Left ventricle myocardium inferior (tissue), 1 donor: ENCODE measurements around the gene SLC34A2. TPM values are rescaled to one million over a fixed set of nuclear protein-coding genes. Genes with fewer than 3 reads are reported as not detected.

Source experiments
- DNase-seq: peaks from one replicate; pipeline ENCODE4 v3.0.0-alpha.2; 2020
- H3K27ac ChIP-seq: fragments of 200-600 bp; replicated peaks from 2 replicates; pipeline ENCODE4 v1.8.0; 2021
- H3K27me3 ChIP-seq: fragments of 200-600 bp; 2 replicates; pipeline ENCODE4 v1.8.0; 2021; ENCODE audit warnings: low read depth
- H3K36me3 ChIP-seq: fragments of 200-600 bp; 2 replicates; pipeline ENCODE4 v1.8.0; 2021
- H3K4me1 ChIP-seq: fragments of 200-600 bp; 2 replicates; pipeline ENCODE4 v1.8.0; 2021
- H3K4me3 ChIP-seq: fragments of 200-600 bp; 2 replicates; pipeline ENCODE4 v1.8.0; 2021; ENCODE audit warnings: mild to moderate bottlenecking, moderate library complexity
- H3K9me3 ChIP-seq: fragments of 200-600 bp; replicated peaks from 2 replicates; pipeline ENCODE4 v1.8.0; 2021
- CTCF ChIP-seq: fragments of 200-600 bp; IDR thresholded peaks from 2 replicates; pipeline ENCODE4 v1.8.0; 2021; ENCODE audit warnings: antibody characterized with exemption, mild to moderate bottlenecking, borderline replicate concordance
- intact Hi-C: fragments of 100-400 bp; cut with micrococcal nuclease; formaldehyde crosslinking; loops from one replicate; pipeline ENCODE4 v1.11.0; 2022
- total RNA-seq: library from RNA; stranded (reverse); fragmentation: NEBNext Ultra II Directional; extraction: Animal tissue kit (Norgen Biotek cat#: 25700); gene quantifications from one replicate; pipeline ENCODE4 v1.2.1, GENCODE V29; 2021
- donor health status: DM: no; HTN: yes; CAD: no; lungs with severe emphysema.

The SLC34A2 gene
- total RNA-seq, 1 donor from 2014 or later, result not detected

- Histone ChIP-seq H3K27ac (no peak overlapping the region), H3K36me3 (no peaks in the 10 kb centered on the region), H3K27me3 (no peaks in the 10 kb centered on the region), H3K4me3 (no peak overlapping the region), H3K4me1 (no peaks in the 10 kb centered on the region), H3K9me3 (no peaks in the 10 kb centered on the region)
- no peak for TF ChIP-seq CTCF
- DNase-seq, result no peak
- intact Hi-C loops, result no loop called here
Measured at GRCh38 chr4:25722964-25723363, 67.3 kb downstream of the SLC34A2 start.

GRCh38 chr4:25723409-25723808, 67.8 kb downstream of the SLC34A2 start:
- Histone ChIP-seq H3K36me3 (no peaks in the 10 kb centered on the region), H3K27me3 (no peaks in the 10 kb centered on the region), H3K9me3 (no peaks in the 10 kb centered on the region), H3K4me1 (no peaks in the 10 kb centered on the region), H3K4me3 (no peak overlapping the region), H3K27ac (no peak overlapping the region)
- intact Hi-C loops, result no loop called here
- no peak for TF ChIP-seq CTCF
- DNase-seq, result no peak

GRCh38 chr4:25725870-25726269, 70.2 kb downstream of the SLC34A2 start:
- no peak overlapping the region for H3K27ac ChIP-seq
- no peak overlapping the region for H3K4me3 ChIP-seq
- intact Hi-C loops, result no loop called here
- H3K36me3 ChIP-seq, result no peaks in the 10 kb centered on the region
- H3K4me1 ChIP-seq, result no peaks in the 10 kb centered on the region
- no peak for TF ChIP-seq CTCF
- H3K27me3 ChIP-seq, result no peaks in the 10 kb centered on the region
- no peak for DNase-seq
- no peaks in the 10 kb centered on the region for H3K9me3 ChIP-seq

GRCh38 chr4:25727711-25728493, 72.3 kb downstream of the SLC34A2 start:
- TF ChIP-seq CTCF, result no peak
- no peak overlapping the region for H3K4me3 ChIP-seq
- no peaks in the 10 kb centered on the region for H3K36me3 ChIP-seq
- no peak overlapping the region for H3K27ac ChIP-seq
- no peak for DNase-seq
- no peaks in the 10 kb centered on the region for H3K4me1 ChIP-seq
- intact Hi-C loops, result no loop called here
- H3K9me3 ChIP-seq, result no peaks in the 10 kb centered on the region
- H3K27me3 ChIP-seq, result no peaks in the 10 kb centered on the region

Other genes with a start within 250 kb of the SLC34A2 start
- 3.2 TPM for gene SEL1L3, start 207.1 kb downstream of the SLC34A2 start, total RNA-seq